ENCODE results near the gene LUZP1.
"Not testable (repeated sequence)": the region's sequence is repeated elsewhere in the genome, so short reads cannot be mapped to it uniquely, and the experiment has no call there.

Gene LUZP1

GRCh38 chr1:23168445-23169194 is at the start of gene LUZP1:
Gene LUZP1 (minus strand): TSS chr1:23168856.
- Histone ChIP-seq H3K27ac (ENCODE audit: low read depth, low read length) (peak within 1 kb of the TSS; percentile 93), H3K36me3 (ENCODE audit: control insufficient read depth, insufficient read depth, low read length) (no peaks in the 10 kb centered on the region), H3K4me1 (ENCODE audit: control insufficient read depth, insufficient read depth, low read length) (peaks cover 10% of the 10 kb centered on the region), H3K27me3 (ENCODE audit: control insufficient read depth, insufficient read depth, low read length) (no peaks in the 10 kb centered on the region), H3K9ac (ENCODE audit: low read length) (peak within 1 kb of the TSS; percentile 93), H3K4me3 (ENCODE audit: low read length) (peak within 1 kb of the TSS; percentile 94)

GRCh38 chr1:23217421-23218115 is 48.9 kb upstream of the LUZP1 start, which contains the start of gene HTR1D:
Gene HTR1D (minus strand): TSS chr1:23217502. CDS start chr1:23194219, 23,283 bp downstream.
- H3K27ac ChIP-seq (ENCODE audit: low read depth, low read length), result no peak within 1 kb of the TSS
- no peaks in the 10 kb centered on the region for H3K36me3 ChIP-seq (ENCODE audit: control insufficient read depth, insufficient read depth, low read length)
- H3K4me1 ChIP-seq (ENCODE audit: control insufficient read depth, insufficient read depth, low read length), result no peaks in the 10 kb centered on the region
- H3K4me3 ChIP-seq (ENCODE audit: low read length), result peak within 1 kb of the TSS; percentile 41
- H3K27me3 ChIP-seq (ENCODE audit: control insufficient read depth, insufficient read depth, low read length), result peaks cover 29% of the 10 kb centered on the region
- no peak within 1 kb of the TSS for H3K9ac ChIP-seq (ENCODE audit: low read length)

GRCh38 chr1:23216771-23217420 is 48.2 kb upstream of the LUZP1 start:
- no peaks in the 10 kb centered on the region for H3K36me3 ChIP-seq (ENCODE audit: control insufficient read depth, insufficient read depth, low read length)
- no peak overlapping the region for H3K9ac ChIP-seq (ENCODE audit: low read length)
- H3K27ac ChIP-seq (ENCODE audit: low read depth, low read length), result no peak overlapping the region
- H3K4me1 ChIP-seq (ENCODE audit: control insufficient read depth, insufficient read depth, low read length), result no peaks in the 10 kb centered on the region
- H3K4me3 ChIP-seq (ENCODE audit: low read length), result peak overlapping the region; percentile 41
- H3K27me3 ChIP-seq (ENCODE audit: control insufficient read depth, insufficient read depth, low read length), result peaks cover 29% of the 10 kb centered on the region

GRCh38 chr1:23215751-23216449 is 47.2 kb upstream of the LUZP1 start:
- peaks cover 29% of the 10 kb centered on the region for H3K27me3 ChIP-seq (ENCODE audit: control insufficient read depth, insufficient read depth, low read length)
- no peaks in the 10 kb centered on the region for H3K36me3 ChIP-seq (ENCODE audit: control insufficient read depth, insufficient read depth, low read length)
- H3K9ac ChIP-seq (ENCODE audit: low read length), result no peak overlapping the region
- H3K4me1 ChIP-seq (ENCODE audit: control insufficient read depth, insufficient read depth, low read length), result no peaks in the 10 kb centered on the region
- H3K4me3 ChIP-seq (ENCODE audit: low read length), result no peak overlapping the region
- no peak overlapping the region for H3K27ac ChIP-seq (ENCODE audit: low read depth, low read length)

- Histone ChIP-seq H3K27me3 (ENCODE audit: control insufficient read depth, insufficient read depth, low read length) (peaks cover 29% of the 10 kb centered on the region), H3K9ac (ENCODE audit: low read length) (no peak overlapping the region), H3K4me3 (ENCODE audit: low read length) (no peak overlapping the region), H3K27ac (ENCODE audit: low read depth, low read length) (no peak overlapping the region), H3K36me3 (ENCODE audit: control insufficient read depth, insufficient read depth, low read length) (no peaks in the 10 kb centered on the region), H3K4me1 (ENCODE audit: control insufficient read depth, insufficient read depth, low read length) (no peaks in the 10 kb centered on the region)
Observed at GRCh38 chr1:23215291-23215690, 46.6 kb upstream of the LUZP1 start.

- Histone ChIP-seq H3K9ac (ENCODE audit: low read length) (no peak overlapping the region), H3K27me3 (ENCODE audit: control insufficient read depth, insufficient read depth, low read length) (peaks cover 29% of the 10 kb centered on the region), H3K4me3 (ENCODE audit: low read length) (no peak overlapping the region), H3K36me3 (ENCODE audit: control insufficient read depth, insufficient read depth, low read length) (no peaks in the 10 kb centered on the region), H3K27ac (ENCODE audit: low read depth, low read length) (no peak overlapping the region), H3K4me1 (ENCODE audit: control insufficient read depth, insufficient read depth, low read length) (no peaks in the 10 kb centered on the region)
Observed at GRCh38 chr1:23214640-23215039, 46.0 kb upstream of the LUZP1 start.

- Histone ChIP-seq H3K4me1 (ENCODE audit: control insufficient read depth, insufficient read depth, low read length) (no peaks in the 10 kb centered on the region), H3K36me3 (ENCODE audit: control insufficient read depth, insufficient read depth, low read length) (no peaks in the 10 kb centered on the region), H3K4me3 (ENCODE audit: low read length) (no peak overlapping the region), H3K27me3 (ENCODE audit: control insufficient read depth, insufficient read depth, low read length) (peaks cover 23% of the 10 kb centered on the region), H3K27ac (ENCODE audit: low read depth, low read length) (no peak overlapping the region), H3K9ac (ENCODE audit: low read length) (no peak overlapping the region)
Observed at GRCh38 chr1:23211955-23212354, 43.3 kb upstream of the LUZP1 start.

GRCh38 chr1:23210963-23211362 is 42.3 kb upstream of the LUZP1 start:
- Histone ChIP-seq H3K4me1 (ENCODE audit: control insufficient read depth, insufficient read depth, low read length) (no peaks in the 10 kb centered on the region), H3K4me3 (ENCODE audit: low read length) (no peak overlapping the region), H3K36me3 (ENCODE audit: control insufficient read depth, insufficient read depth, low read length) (no peaks in the 10 kb centered on the region), H3K27me3 (ENCODE audit: control insufficient read depth, insufficient read depth, low read length) (peaks cover 16% of the 10 kb centered on the region), H3K27ac (ENCODE audit: low read depth, low read length) (no peak overlapping the region), H3K9ac (ENCODE audit: low read length) (no peak overlapping the region)

GRCh38 chr1:23210351-23210785 is 41.7 kb upstream of the LUZP1 start:
- no peak overlapping the region for H3K9ac ChIP-seq (ENCODE audit: low read length)
- no peaks in the 10 kb centered on the region for H3K4me1 ChIP-seq (ENCODE audit: control insufficient read depth, insufficient read depth, low read length)
- no peak overlapping the region for H3K4me3 ChIP-seq (ENCODE audit: low read length)
- no peaks in the 10 kb centered on the region for H3K36me3 ChIP-seq (ENCODE audit: control insufficient read depth, insufficient read depth, low read length)
- peaks cover 11% of the 10 kb centered on the region for H3K27me3 ChIP-seq (ENCODE audit: control insufficient read depth, insufficient read depth, low read length)
- H3K27ac ChIP-seq (ENCODE audit: low read depth, low read length), result no peak overlapping the region

GRCh38 chr1:23209770-23210169 is 41.1 kb upstream of the LUZP1 start:
- H3K27me3 ChIP-seq (ENCODE audit: control insufficient read depth, insufficient read depth, low read length), result peaks cover 6% of the 10 kb centered on the region
- no peak overlapping the region for H3K4me3 ChIP-seq (ENCODE audit: low read length)
- no peaks in the 10 kb centered on the region for H3K4me1 ChIP-seq (ENCODE audit: control insufficient read depth, insufficient read depth, low read length)
- H3K9ac ChIP-seq (ENCODE audit: low read length), result no peak overlapping the region
- no peak overlapping the region for H3K27ac ChIP-seq (ENCODE audit: low read depth, low read length)
- no peaks in the 10 kb centered on the region for H3K36me3 ChIP-seq (ENCODE audit: control insufficient read depth, insufficient read depth, low read length)

GRCh38 chr1:23208527-23208926 is 39.9 kb upstream of the LUZP1 start:
- no peak overlapping the region for H3K4me3 ChIP-seq (ENCODE audit: low read length)
- no peaks in the 10 kb centered on the region for H3K36me3 ChIP-seq (ENCODE audit: control insufficient read depth, insufficient read depth, low read length)
- no peak overlapping the region for H3K27ac ChIP-seq (ENCODE audit: low read depth, low read length)
- H3K9ac ChIP-seq (ENCODE audit: low read length), result no peak overlapping the region
- H3K4me1 ChIP-seq (ENCODE audit: control insufficient read depth, insufficient read depth, low read length), result no peaks in the 10 kb centered on the region
- H3K27me3 ChIP-seq (ENCODE audit: control insufficient read depth, insufficient read depth, low read length), result no peaks in the 10 kb centered on the region

GRCh38 chr1:23207733-23208132 is 39.1 kb upstream of the LUZP1 start:
- H3K36me3 ChIP-seq (ENCODE audit: control insufficient read depth, insufficient read depth, low read length); H3K27me3 ChIP-seq (ENCODE audit: control insufficient read depth, insufficient read depth, low read length); H3K27ac ChIP-seq (ENCODE audit: low read depth, low read length); H3K4me3 ChIP-seq (ENCODE audit: low read length); H3K4me1 ChIP-seq (ENCODE audit: control insufficient read depth, insufficient read depth, low read length); H3K9ac ChIP-seq (ENCODE audit: low read length): not testable (repeated sequence)

Data from rectal smooth muscle tissue (tissue), 1 donor.